Endothelial cell of umbilical vein (primary cell): ENCODE results near the gene ITGB2. TPM values are rescaled to one million over a fixed set of nuclear protein-coding genes. Genes with fewer than 3 reads are reported as not detected.

Experiments used
- BruUV-seq: library from RNA; stranded (reverse); fragments of 400-500 nt; replicated peaks from 2 replicates; lab custom pipeline; 2021; lab: Mats Ljungman, UMichigan
- CTCF ChIA-PET: fragments of 300-600, 350-600 bp; sonication (Branson Sonifier 250); formaldehyde crosslinking; loops from one replicate; lab custom pipeline; 2021; ENCODE audit warnings: antibody characterized with exemption, inconsistent platforms; lab: Charles Lee
- POLR2A ChIA-PET: fragments of 300-600, 350-600 bp; sonication (Branson Sonifier 250); formaldehyde crosslinking; loops from one replicate; lab custom pipeline; 2021; ENCODE audit warnings: antibody characterized with exemption, inconsistent platforms; lab: Charles Lee
- DNase-seq: peaks from one replicate; pipeline ENCODE4 v3.0.0-alpha.2; 2011; ENCODE audit warnings: low read depth, low spot score
- FAIRE-seq: peaks from 2 replicates; lab custom pipeline; 2011; peaks lifted over from hg19 to GRCh38; lab: Jason Lieb, UNC
- H2AFZ ChIP-seq: 2 replicates; pipeline ENCODE4 v1.6.0; 2012; ENCODE audit warnings: low read depth, low read length, control low read depth, inconsistent platforms
- H3K27ac ChIP-seq: 2 replicates; pipeline ENCODE4 v1.5.1; 2011; ENCODE audit warnings: low read depth, mild to moderate bottlenecking, control low read depth, low read length, moderate library complexity; ENCODE audit not compliant: insufficient read depth
- H3K27me3 ChIP-seq, 2 experiments: 2 replicates each; pipeline versions ENCODE4 v1.6.0 to v1.6.1; 2011; ENCODE audit warnings: low read length in 2 of 2, mixed read lengths in 1 of 2; ENCODE audit not compliant: control insufficient read depth in 2 of 2, insufficient read depth in 2 of 2
- H3K36me3 ChIP-seq, 2 experiments: 2 replicates in 1 of 2; 3 replicates in 1 of 2; pipeline ENCODE4 v1.5.1; 2011; ENCODE audit warnings: low read length in 2 of 2, mild to moderate bottlenecking in 1 of 2, moderate library complexity in 1 of 2; ENCODE audit not compliant: control insufficient read depth in 2 of 2, insufficient read depth in 2 of 2; ENCODE audit errors: extremely low read depth in 1 of 2
- H3K4me1 ChIP-seq: 3 replicates; pipeline ENCODE4 v1.5.1; 2011; ENCODE audit warnings: mild to moderate bottlenecking, low read length; ENCODE audit not compliant: control insufficient read depth, insufficient read depth; ENCODE audit errors: extremely low read depth
- H3K4me2 ChIP-seq: 2 replicates; pipeline ENCODE4 v1.6.1; 2011; ENCODE audit warnings: low read length, control low read depth, mixed read lengths; ENCODE audit not compliant: insufficient read depth
- H3K4me3 ChIP-seq, 3 experiments: fragments of 200-600 bp in 1 of 3; sonication (generic), shearing (Covaris generic) in 1 of 3; replicated peaks in 1 of 3; 2 replicates each; pipeline ENCODE4 v1.5.1; 2011 to 2016; ENCODE audit warnings: control low read depth in 3 of 3, low read length in 3 of 3, mild to moderate bottlenecking in 2 of 3, inconsistent platforms in 1 of 3, low read depth in 1 of 3, moderate library complexity in 1 of 3; ENCODE audit not compliant: insufficient read depth in 1 of 3
- H3K79me2 ChIP-seq: 2 replicates; pipeline ENCODE4 v1.6.0; 2012; ENCODE audit warnings: low read length, inconsistent platforms; ENCODE audit not compliant: control insufficient read depth, insufficient read depth
- H3K9ac ChIP-seq: replicated peaks from 2 replicates; pipeline ENCODE3; 2011; ENCODE audit warnings: low read length, control low read depth; ENCODE audit not compliant: insufficient read depth; ENCODE audit errors: extremely low read depth
- H3K9me1 ChIP-seq: replicated peaks from 3 replicates; pipeline ENCODE4 v1.6.0; 2011; ENCODE audit warnings: mild to moderate bottlenecking, low read length; ENCODE audit not compliant: control insufficient read depth, insufficient read depth; ENCODE audit errors: extremely low read depth
- H3K9me3 ChIP-seq: replicated peaks from 2 replicates; pipeline ENCODE4 v1.5.1; 2012; ENCODE audit warnings: low read length, inconsistent platforms; ENCODE audit not compliant: control insufficient read depth, insufficient read depth
- H4K20me1 ChIP-seq: replicated peaks from 2 replicates; pipeline ENCODE3; 2011; ENCODE audit warnings: mild to moderate bottlenecking, low read length; ENCODE audit not compliant: control insufficient read depth, insufficient read depth; ENCODE audit errors: extremely low read depth
- EZH2 ChIP-seq: IDR thresholded peaks from 2 replicates; pipeline ENCODE4 v1.6.1; 2012; ENCODE audit warnings: borderline replicate concordance, low read depth, mild to moderate bottlenecking, moderate library complexity, low read length, inconsistent platforms; ENCODE audit not compliant: severe bottlenecking
- FOS ChIP-seq: IDR thresholded peaks from 2 replicates; pipeline ENCODE4 v1.6.1; 2011; ENCODE audit warnings: mild to moderate bottlenecking, low read length, moderate library complexity, borderline replicate concordance; ENCODE audit not compliant: insufficient read depth
- GATA2 ChIP-seq: IDR thresholded peaks from 2 replicates; pipeline ENCODE4 v1.7.0; 2011; ENCODE audit warnings: low read depth, mild to moderate bottlenecking, moderate library complexity, mixed read lengths, low read length; ENCODE audit not compliant: insufficient read length, insufficient read depth
- JUN ChIP-seq: IDR thresholded peaks from 2 replicates; pipeline ENCODE4 v1.6.1; 2011; ENCODE audit warnings: borderline replicate concordance, low read depth; ENCODE audit not compliant: insufficient read length, insufficient read depth
- MYC ChIP-seq: IDR thresholded peaks from one replicate; pipeline ENCODE4 v1.6.1; 2011; ENCODE audit warnings: mild to moderate bottlenecking, low read depth, low read length
- POLR2A ChIP-seq: IDR thresholded peaks from 2 replicates; pipeline ENCODE4 v1.6.1; 2012; ENCODE audit warnings: low read depth, mild to moderate bottlenecking, control low read depth, low read length
- POLR2AphosphoS5 ChIP-seq: IDR thresholded peaks from 2 replicates; pipeline ENCODE4 v1.6.1; 2012; ENCODE audit warnings: low read depth, mild to moderate bottlenecking, control low read depth, low read length, moderate library complexity; ENCODE audit not compliant: insufficient read depth
- dilution Hi-C: fragments of 300-500 bp; cut with MboI; formaldehyde crosslinking; loops from one replicate; pipeline ENCODE4 v1.15.0; 2019; ENCODE audit warnings: low sequenced_read_pairs; ENCODE audit not compliant: extremely low pct_ligation_motif_present
- intact Hi-C: fragments of 100-400 bp; cut with micrococcal nuclease; formaldehyde crosslinking; loops from one replicate; pipeline ENCODE4 v1.10.0; 2022
- polyA plus RNA-seq, 4 experiments: library from polyadenylated mRNA; depleted of rRNA in 3 of 4; stranded (reverse) in 3 of 4; unstranded in 1 of 4; fragments of >200 nt; gene quantifications; 2 replicates each; pipeline versions ENCODE4 v1.2.1 to v1.2.3, GENCODE V29; 2011 to 2012; ENCODE audit warnings: missing spikeins in 1 of 4
- total RNA-seq: library from RNA; stranded (reverse); gene quantifications from 2 replicates; pipeline ENCODE4 v1.2.3, GENCODE V29; 2021
- TF ChIP-seq, protein P1 (sequence below), 2 donors: IDR thresholded peaks; 1 replicate in 1 of 2; 2 replicates in 1 of 2; pipeline ENCODE4 v1.5.1; 2011; ENCODE audit warnings: low read length in 2 of 2, mild to moderate bottlenecking in 2 of 2, moderate library complexity in 2 of 2, control low read depth in 1 of 2, inconsistent platforms in 1 of 2, low read depth in 1 of 2; ENCODE audit not compliant: insufficient read depth in 1 of 2; ENCODE audit errors: extremely low read depth in 1 of 2
- TF ChIP-seq, protein P2 (sequence below): IDR thresholded peaks from 2 replicates; pipeline ENCODE4 v1.6.1; 2011; ENCODE audit not compliant: insufficient read depth, insufficient read length

Gene ITGB2
- total and polyA plus RNA-seq, 2 donors (not counting 3 experiments of a cell fraction or from before 2014, with no cell fraction given): 0.39 to 0.91 TPM

DNA sequence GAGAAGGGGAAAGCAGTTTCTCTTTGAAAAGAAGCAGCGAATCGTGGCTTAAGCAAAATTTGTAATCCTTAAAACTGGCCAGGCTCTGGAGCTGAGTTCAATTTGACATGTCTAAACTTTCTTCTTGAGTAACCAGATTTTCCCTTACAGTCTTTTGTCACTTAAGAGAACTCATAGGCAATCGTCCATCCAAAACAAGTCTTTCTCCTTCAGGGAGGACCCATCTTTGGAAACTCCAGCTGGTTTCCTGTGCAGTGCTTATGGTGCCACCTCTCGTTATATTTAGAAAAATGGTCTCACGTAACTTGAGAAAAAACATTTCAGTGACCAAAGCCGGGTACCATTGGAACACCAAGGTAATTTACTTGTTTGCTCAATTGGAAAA, 45.4 kb downstream of the ITGB2 start:
- Histone ChIP-seq H3K4me2 (peak overlapping the region; percentile 58), H4K20me1 (no peaks in the 10 kb centered on the region), H3K4me1 (peaks cover 58% of the 10 kb centered on the region), H3K36me3 (no peaks in the 10 kb centered on the region), H3K27me3 (no peaks in the 10 kb centered on the region), H3K9me1 (no peaks in the 10 kb centered on the region), H3K27ac (peak overlapping the region; percentile 93), H3K9me3 (no peaks in the 10 kb centered on the region), H2AFZ (no peak overlapping the region), H3K4me3 (peak overlapping the region in 2 of 3 experiments; percentile 45 to 65), H3K79me2 (peaks cover 31% of the 10 kb centered on the region), H3K9ac (peak overlapping the region; percentile 87)
- intact Hi-C loops (loop anchor here (2.0 kb wide), 1 partner anchor 75 kb away; the partner anchor contains the start of gene UBE2G2), dilution Hi-C loops (no loop called here)
- peak; percentile 71 for DNase-seq
- ChIA-PET CTCF (interaction anchor here (0.7 to 2.8 kb wide), 6 partner anchors 18 to 262 kb away, joined by 3 to 18 read pairs (median 3); no protein-coding TSS in a partner anchor), POLR2A (no interaction called here)
- BruUV-seq: no TSS peak
- peak; percentile 83 for FAIRE-seq
- TF ChIP-seq EZH2 (no peak), POLR2AphosphoS5 (no peak), POLR2A (no peak), GATA2 (no peak), FOS (no peak), JUN (no peak), MYC (no peak)
- TF ChIP-seq, protein P1, sequence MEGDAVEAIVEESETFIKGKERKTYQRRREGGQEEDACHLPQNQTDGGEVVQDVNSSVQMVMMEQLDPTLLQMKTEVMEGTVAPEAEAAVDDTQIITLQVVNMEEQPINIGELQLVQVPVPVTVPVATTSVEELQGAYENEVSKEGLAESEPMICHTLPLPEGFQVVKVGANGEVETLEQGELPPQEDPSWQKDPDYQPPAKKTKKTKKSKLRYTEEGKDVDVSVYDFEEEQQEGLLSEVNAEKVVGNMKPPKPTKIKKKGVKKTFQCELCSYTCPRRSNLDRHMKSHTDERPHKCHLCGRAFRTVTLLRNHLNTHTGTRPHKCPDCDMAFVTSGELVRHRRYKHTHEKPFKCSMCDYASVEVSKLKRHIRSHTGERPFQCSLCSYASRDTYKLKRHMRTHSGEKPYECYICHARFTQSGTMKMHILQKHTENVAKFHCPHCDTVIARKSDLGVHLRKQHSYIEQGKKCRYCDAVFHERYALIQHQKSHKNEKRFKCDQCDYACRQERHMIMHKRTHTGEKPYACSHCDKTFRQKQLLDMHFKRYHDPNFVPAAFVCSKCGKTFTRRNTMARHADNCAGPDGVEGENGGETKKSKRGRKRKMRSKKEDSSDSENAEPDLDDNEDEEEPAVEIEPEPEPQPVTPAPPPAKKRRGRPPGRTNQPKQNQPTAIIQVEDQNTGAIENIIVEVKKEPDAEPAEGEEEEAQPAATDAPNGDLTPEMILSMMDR (IDR thresholded peaks at IDR 0.05; ENCODE audit: extremely low read depth in 1 of 2, insufficient read depth in 1 of 2, low read depth in 1 of 2, low read length in 2 of 2): no peak
- TF ChIP-seq, protein P2, sequence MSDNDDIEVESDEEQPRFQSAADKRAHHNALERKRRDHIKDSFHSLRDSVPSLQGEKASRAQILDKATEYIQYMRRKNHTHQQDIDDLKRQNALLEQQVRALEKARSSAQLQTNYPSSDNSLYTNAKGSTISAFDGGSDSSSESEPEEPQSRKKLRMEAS: no peak
